NK-92 (cell line): ENCODE results near the gene NAA38.
"Not testable (repeated sequence)": the region's sequence is repeated elsewhere in the genome, so short reads cannot be mapped to it uniquely, and the experiment has no call there.

Experiments
- DNase-seq: peaks from one replicate; lab custom pipeline; 2025; ENCODE audit not compliant: unreplicated experiment; lab: John Stamatoyannopoulos, UW

The NAA38 gene

DNA sequence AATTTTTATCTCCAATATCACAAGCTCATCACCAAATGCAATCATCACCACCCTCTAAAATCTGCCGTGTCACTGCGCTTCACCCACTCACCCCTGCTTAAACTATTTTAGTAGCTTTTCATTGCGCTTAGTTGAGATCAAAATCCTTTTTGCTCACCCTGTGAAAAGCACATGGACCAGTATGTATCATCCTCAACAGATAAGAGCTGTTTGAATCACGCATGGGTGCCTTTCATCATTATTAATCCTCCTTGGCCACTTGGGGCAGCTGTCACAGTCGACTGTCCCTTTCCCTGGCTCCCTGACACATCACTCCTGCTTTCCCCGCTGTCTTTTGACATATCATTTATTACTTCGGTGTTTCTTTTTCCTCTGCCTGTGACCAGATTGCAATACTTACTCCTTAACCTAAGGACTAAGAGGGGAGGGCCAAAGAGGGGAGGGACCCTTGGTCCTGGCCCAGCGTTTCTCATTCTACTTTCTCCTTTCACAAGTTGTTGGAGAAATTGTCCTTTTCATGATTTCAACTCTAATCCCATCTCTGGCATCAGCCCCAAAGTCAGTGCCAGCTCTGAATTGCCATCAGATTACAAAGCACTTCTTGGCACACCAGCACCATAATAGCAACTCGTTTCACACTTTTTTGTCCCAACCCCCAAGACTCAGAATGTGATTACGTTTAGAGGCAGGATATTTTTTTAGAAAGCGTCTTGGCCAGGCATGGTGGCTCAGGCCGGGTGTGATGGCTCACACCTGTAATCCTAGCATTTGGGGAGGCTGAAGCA lies 32.0 kb downstream of the NAA38 start:
- no peak for DNase-seq

DNA sequence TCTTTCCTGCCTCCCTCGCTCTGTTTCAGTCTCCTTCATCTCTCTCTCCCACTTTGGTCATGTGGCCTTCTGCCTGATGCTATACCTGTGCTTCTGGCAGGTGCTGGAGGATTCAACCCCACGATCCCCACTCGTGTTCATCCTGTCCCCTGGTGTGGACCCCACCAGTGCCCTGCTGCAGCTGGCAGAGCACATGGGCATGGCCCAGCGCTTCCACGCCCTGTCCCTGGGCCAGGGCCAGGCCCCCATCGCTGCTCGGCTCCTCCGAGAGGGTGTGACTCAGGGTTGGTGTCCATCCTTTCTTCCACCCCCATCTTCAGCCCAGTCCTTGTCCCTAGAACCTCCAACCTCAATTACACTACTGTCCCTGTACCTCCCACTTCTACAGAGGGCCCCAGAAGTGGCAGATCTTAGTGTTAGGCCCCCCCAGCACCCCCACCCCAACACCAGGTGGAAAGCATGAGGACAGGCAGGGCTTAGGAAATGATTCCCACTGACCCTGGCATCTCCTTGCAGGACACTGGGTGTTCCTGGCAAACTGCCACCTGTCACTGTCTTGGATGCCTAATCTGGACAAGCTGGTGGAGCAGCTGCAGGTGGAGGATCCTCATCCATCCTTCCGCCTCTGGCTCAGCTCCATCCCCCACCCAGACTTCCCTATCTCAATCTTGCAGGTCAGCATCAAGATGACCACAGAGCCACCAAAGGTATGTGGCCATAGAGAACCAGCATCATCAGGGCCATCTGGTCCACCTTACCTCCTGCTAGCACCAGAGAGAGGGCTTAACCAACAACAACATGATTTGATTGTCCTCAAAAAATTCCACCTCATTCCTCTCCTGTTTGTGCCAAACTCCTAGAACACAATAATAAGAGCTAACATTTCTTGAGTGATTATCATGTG lies 33.1 kb downstream of the NAA38 start:
- DNase-seq = no peak

DNA sequence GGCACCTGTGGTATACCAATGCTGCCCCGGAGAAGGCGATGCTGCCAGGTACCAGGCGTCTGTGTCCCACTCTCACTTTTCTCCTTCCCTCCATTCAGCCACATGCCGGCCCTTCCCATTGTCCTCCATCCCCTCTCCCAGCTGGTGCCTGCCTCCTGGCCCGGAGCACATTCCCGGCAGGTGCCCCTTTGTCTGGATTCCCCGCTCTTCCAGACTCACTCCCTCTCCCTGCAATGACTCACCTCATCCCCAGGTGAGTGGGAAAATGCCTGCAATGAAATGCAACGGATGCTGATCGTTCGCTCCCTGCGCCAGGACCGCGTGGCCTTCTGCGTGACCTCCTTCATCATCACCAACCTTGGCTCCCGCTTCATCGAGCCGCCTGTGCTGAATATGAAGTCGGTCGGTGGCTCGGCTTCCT lies 33.8 kb downstream of the NAA38 start:
- no peak for DNase-seq

DNA sequence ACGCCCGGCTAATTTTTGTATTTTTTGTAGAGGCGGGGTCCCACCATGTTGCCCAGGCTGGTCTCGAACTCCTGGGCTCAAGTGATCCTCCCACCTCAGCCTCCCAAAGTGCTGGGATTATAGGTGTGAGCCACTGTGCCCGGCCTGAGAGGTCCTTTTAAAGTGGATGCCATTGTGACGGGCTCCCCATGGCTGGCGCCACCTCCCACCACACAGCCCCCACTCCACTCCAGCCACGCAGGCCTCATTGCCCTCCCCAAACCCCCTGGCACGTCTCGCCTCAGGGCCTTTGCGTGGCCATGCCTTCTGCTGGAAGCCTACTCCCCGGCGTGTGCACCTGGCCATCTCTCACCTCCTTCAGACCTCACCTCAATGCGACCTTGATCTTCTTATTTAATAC lies 35.2 kb downstream of the NAA38 start:
- no peak for DNase-seq

DNA sequence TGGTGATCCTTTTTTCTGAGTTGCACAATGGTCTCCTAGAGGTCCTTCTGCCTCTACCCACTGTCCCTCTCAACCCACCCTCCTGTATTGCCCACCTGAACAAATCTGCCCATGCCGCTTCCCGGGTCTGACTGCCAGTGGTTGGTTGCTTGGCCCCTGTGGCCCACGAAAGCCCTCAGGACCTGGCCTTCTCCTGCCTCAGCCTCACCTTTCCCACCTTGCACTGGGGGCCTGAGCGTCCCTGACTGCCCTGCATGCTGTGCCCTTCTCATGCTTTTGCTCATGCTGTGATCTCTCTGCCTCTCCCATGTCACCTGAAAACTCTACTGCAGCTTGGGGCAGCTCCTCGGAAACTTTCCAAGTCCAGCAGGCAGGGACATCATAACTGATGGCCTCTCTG lies 37.1 kb downstream of the NAA38 start:
- no peak for DNase-seq

DNA sequence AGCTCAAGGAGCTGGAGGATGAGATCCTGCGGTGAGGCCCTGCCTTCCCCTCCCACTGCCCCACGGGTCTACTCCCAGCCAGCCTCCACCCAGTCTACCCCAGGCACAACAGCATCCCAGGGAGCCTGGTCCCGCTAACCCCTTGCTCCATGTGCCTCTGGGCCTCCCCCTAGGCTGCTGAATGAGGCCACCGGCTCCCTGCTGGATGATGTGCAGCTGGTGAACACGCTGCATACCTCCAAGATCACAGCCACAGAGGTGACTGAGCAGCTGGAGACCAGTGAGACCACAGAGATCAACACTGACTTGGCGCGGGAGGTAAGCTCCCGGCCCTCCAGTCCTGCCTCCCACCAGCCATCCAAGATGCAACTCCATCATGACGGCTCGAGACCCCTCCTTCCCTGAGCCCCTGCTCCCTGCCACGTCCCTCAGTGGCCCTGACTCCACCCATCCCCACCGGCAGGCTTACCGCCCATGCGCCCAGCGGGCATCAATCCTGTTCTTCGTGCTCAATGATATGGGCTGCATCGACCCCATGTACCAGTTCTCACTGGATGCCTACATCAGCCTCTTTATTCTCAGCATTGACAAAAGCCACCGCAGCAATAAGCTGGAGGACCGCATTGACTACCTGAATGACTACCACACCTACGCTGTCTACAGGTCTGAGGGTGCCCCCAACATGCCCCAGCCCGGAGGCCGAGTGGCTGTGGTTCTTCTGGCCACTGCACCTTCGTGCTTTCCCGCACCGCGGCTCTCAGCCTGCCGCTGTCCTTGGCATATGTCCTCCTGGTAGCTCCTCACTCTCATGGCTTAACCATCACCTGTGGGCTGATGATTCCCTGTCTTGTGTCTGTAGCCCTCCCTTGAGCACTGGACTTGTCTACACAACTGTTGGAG lies 38.4 kb downstream of the NAA38 start:
- DNase-seq = no peak

DNA sequence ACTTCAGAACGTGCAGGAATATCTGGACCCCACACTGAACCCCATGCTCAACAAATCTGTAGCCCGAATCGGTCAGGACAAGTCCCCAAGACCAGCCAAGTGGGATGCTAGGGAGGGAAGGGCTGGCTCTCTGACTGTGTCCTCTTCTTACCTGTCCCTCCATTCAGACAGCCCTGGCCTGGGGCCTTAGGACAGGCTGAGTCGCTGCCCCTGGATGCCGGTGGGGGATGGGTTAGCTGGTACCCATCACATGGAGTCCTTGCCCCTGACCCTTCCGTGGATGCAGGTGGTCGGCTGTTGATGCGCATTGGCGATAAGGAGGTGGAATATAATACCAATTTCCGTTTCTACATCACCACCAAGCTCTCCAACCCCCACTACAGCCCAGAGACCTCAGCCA lies 39.3 kb downstream of the NAA38 start:
- DNase-seq = no peak

DNA sequence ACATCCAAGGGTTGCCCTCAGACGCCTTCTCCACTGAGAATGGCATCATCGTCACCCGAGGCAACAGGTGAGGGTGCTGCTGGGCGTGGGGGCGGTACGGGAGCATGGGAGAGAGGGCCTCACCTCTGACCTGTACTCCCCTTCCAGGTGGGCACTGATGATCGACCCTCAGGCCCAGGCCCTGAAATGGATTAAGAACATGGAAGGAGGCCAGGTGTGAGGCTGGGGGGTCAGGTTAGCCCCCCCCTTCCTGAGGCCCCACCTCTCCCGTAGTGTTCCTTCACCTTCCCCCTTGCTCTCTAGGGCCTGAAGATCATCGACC lies 39.8 kb downstream of the NAA38 start:
- DNase-seq = no peak

DNA sequence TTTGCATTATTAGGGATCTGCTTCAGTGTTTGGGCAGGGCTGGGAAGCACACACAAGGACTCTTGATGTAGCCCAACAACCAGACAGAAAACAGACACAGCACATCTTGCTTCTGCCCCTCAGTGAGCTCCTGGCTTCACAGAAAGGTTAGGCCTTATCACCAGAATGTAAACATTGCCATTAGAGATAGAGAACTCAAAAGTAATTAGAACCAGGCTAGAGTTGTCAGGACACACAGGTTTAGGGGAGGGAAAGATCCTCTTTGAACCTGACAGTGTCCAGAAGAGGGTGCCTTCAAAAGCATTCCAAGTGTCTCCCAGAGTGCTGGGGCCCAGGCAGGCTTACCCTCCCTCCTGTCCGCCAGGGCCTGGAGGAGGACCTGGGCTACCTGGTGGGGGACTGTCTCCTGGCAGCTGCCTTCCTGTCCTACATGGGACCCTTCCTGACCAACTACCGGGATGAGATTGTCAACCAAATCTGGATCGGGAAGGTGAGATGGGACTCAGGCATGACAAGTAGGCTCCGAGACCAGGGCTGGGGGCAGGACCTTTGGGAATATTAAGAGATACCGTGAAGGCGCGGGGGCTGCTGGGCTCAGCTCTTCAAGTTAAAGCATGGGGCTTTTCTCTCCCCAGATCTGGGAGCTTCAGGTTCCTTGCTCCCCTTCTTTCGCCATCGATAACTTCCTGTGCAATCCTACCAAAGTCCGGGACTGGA lies 40.3 kb downstream of the NAA38 start:
- no peak for DNase-seq

DNA sequence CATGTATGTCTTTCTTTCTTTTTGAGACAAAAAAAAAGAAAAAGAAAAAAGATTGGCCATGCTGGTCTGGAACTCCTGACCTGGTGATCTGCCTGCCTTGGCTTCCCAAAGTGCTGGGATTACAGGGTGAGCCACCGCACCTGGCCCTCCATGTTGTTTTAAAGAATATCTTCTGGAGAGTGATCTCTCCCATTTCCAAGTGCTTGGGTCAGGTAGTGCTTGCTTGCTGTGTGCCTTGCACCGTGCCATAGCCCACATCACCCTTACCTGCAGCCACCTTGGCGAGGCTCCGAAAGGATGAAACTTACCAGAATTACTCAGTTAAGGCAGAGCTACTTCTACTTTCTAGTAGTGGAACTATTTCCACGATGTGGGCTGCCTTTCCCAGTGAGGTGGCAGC lies 42.4 kb downstream of the NAA38 start:
- no peak for DNase-seq

DNA sequence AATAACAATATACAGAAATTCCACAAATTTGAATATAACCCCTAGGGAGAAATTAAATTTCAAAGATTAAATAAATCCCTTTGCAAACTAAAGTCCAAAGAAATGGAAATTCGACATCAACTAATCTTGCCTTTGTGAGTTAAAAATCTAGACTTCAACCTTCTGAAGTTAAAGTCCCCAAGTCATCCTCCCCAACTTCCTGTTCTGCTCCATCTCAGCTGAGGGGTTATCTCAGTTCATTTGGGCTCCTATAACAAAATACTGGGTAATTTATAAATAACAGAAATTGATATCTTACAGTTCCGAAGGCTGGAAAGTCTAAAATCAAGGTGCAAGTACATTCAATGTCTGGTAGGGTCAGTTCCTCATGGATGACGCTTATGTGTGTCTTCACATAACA lies 46.1 kb downstream of the NAA38 start:
- DNase-seq = no peak

DNA sequence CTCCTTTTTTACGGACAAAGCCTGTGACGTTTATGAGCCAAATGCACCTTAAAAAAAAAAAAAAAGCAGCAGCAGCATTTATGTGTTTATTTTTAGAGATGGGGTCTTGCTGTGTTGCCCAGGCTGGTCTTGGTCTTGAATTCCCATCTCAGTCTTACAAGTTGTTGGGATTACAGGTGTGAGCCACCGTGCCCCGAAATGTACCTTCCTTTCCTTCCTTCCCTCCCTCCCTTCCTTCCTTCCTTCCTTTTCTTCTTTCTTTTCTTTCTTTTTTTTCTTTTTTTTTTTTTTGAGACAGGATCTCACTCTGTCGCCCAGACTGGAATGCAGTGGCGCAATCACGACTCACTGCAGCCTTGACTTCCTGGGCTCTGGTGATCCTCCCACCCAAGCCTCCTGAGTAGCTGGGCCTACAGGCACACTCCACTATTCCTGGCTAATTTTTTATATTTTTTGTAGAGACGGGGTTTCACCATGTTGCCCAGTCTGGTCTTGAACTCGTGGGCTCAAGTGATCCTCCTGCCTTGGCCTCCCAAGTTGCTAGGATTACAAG lies 47.5 kb downstream of the NAA38 start:
- not testable (repeated sequence) for DNase-seq

DNA sequence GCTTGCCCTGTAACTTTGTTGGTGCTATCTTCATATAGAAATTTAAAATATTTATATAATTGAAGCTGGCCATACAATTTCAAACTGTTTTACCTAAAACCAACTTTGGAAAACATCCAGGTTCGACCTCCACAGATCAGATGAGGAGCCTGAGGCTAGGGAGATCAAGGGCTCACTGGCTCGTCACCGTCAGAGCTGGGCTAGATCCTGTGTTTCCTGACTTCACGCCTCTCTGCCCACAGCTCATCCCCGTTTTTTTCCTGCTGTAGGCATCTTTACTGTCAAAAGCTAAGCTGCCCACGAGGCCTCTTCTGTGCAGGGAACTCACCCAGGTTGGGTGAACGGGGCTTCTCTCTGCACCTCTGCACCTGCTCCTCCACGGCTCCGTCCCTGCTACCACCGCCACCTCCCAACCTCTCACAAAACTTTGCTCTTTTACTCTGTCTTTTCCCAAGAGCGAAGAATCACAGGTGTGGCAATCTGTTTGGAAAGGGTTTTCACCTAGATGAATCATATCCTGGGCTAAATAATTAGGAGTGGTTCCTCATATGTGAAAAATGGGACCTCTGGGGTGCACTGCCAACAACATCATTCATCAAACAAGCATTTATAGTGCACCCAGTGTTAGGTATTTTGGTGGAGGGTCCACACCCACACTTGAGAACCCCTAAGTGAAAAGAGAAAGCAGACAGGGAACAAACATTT lies 48.1 kb downstream of the NAA38 start:
- DNase-seq = no peak

DNA sequence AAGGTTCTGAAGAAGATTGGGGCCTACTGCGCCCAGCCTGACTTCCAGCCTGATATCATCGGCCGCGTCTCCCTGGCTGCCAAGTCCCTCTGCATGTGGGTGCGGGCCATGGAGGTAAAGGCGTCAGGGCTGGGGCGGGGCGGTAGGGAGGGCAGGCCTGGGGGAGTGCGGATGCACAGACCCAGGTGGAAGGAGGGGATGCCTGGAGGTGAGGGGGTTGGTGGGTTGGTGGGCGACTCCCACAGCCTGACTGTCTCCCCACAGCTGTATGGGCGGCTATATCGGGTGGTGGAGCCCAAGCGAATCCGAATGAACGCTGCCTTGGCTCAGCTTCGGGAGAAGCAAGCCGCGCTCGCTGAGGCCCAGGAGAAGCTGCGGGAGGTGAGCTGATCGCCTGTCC lies 50.2 kb downstream of the NAA38 start:
- no peak for DNase-seq
